GM12873 (cell line): ENCODE measurements around the gene AR.

ENCODE experiments used
- CTCF ChIP-seq: IDR thresholded peaks from 2 replicates; pipeline ENCODE4 v1.5.1; 2012; ENCODE audit warnings: low read depth, mild to moderate bottlenecking, moderate library complexity, low read length, control low read depth; ENCODE audit not compliant: insufficient read depth; ENCODE audit errors: missing control alignments

AR gene

GRCh38 chrX:67570839-67571238, 27.0 kb downstream of the AR start:
- TF ChIP-seq CTCF: no peak

GRCh38 chrX:67574696-67575095, 30.9 kb downstream of the AR start:
- TF ChIP-seq CTCF: no peak

GRCh38 chrX:67582436-67582835, 38.6 kb downstream of the AR start:
- TF ChIP-seq CTCF: no peak

GRCh38 chrX:67583171-67583570, 39.4 kb downstream of the AR start:
- no peak for TF ChIP-seq CTCF

GRCh38 chrX:67585401-67585800, 41.6 kb downstream of the AR start:
- TF ChIP-seq CTCF: no peak

GRCh38 chrX:67587946-67588624, 44.3 kb downstream of the AR start:
- TF ChIP-seq CTCF: no peak

GRCh38 chrX:67596839-67597790, 53.3 kb downstream of the AR start:
- no peak for TF ChIP-seq CTCF
